ENCODE results near the gene TFEB. TPM values are rescaled to one million over a fixed set of nuclear protein-coding genes. Genes with fewer than 3 reads are reported as not detected.

The TFEB gene
- total RNA-seq, 4 donors from 2014 or later, result 19.0 to 23.3 (median 21.6) TPM

DNA sequence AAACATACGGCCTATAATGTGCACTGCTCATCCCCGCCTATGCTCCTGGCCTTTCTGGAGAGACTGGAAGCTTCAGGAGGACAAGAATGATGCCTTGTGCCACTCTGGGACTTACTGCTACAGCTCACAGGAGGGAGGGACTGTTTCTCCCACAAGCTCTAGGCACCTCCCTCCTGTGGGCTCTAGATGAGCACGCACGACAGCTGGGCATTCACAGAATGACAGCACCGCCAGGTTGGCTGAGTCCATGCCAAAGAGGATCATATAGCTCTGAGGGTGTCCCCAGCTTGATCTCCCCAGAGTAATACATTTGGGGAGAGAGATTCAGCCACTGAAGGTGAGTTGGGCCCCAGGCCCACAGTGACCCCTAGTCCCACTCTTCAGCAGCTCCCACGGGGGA is 21.9 kb upstream of the TFEB start:
- Histone ChIP-seq H3K4me1 (no peaks in the 10 kb centered on the region), H3K36me3 (no peaks in the 10 kb centered on the region), H3K27ac (no peak overlapping the region), H3K4me3 (no peak overlapping the region), H3K9me3 (no peaks in the 10 kb centered on the region), H3K27me3 (peaks cover 4% of the 10 kb centered on the region)
- WGBS, result 86% methylated on average over 6 of the region's 6 CpGs
- TF ChIP-seq EP300 (IDR thresholded peaks at IDR 0.05) (no peak), POLR2AphosphoS5 (IDR thresholded peaks at IDR 0.05) (no peak), POLR2A (IDR thresholded peaks at IDR 0.05) (no peak)
- TF ChIP-seq, protein P1, sequence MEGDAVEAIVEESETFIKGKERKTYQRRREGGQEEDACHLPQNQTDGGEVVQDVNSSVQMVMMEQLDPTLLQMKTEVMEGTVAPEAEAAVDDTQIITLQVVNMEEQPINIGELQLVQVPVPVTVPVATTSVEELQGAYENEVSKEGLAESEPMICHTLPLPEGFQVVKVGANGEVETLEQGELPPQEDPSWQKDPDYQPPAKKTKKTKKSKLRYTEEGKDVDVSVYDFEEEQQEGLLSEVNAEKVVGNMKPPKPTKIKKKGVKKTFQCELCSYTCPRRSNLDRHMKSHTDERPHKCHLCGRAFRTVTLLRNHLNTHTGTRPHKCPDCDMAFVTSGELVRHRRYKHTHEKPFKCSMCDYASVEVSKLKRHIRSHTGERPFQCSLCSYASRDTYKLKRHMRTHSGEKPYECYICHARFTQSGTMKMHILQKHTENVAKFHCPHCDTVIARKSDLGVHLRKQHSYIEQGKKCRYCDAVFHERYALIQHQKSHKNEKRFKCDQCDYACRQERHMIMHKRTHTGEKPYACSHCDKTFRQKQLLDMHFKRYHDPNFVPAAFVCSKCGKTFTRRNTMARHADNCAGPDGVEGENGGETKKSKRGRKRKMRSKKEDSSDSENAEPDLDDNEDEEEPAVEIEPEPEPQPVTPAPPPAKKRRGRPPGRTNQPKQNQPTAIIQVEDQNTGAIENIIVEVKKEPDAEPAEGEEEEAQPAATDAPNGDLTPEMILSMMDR (IDR thresholded peaks at IDR 0.05), result no peak
- DNase-seq (ENCODE audit: low spot score in 2 of 2), result no peak

- Histone ChIP-seq H3K27ac (no peak overlapping the region), H3K36me3 (no peaks in the 10 kb centered on the region), H3K9me3 (no peaks in the 10 kb centered on the region), H3K27me3 (peaks cover 4% of the 10 kb centered on the region), H3K4me3 (no peak overlapping the region), H3K4me1 (no peaks in the 10 kb centered on the region)
- TF ChIP-seq, protein P1 (IDR thresholded peaks at IDR 0.05), result no peak
- TF ChIP-seq POLR2AphosphoS5 (IDR thresholded peaks at IDR 0.05), result no peak
- no peak for TF ChIP-seq POLR2A (IDR thresholded peaks at IDR 0.05)
- TF ChIP-seq EP300 (IDR thresholded peaks at IDR 0.05), result no peak
- DNase-seq (ENCODE audit: low spot score in 2 of 2), result no peak
- WGBS, result 62% methylated on average over 9 of the region's 13 CpGs
These were observed 20.9 kb upstream of the TFEB start for GRCh38 chr6:41756354-41756753.

DNA sequence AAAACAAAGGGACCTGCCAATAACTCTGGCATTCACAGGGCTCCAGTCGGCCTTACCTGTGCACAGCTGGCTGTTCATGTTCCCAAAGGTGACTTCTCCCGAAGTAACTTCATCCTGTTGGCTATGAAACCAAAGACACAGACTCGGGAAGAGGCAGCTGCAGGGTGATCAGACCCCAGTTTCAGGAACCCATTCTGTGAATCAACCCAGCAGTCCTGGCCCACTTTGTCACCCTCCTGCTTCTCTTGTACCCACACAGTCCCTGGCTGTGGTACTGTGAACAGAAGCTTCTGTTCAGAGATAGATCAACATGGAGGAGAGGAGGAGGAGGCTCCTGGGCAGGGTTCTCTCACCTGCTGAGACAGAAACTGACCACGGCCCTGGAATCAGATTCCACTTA is 20.5 kb upstream of the TFEB start:
- Histone ChIP-seq H3K36me3 (no peaks in the 10 kb centered on the region), H3K4me3 (no peak overlapping the region), H3K9me3 (no peaks in the 10 kb centered on the region), H3K27me3 (peaks cover 4% of the 10 kb centered on the region), H3K4me1 (no peaks in the 10 kb centered on the region), H3K27ac (no peak overlapping the region)
- TF ChIP-seq POLR2A (IDR thresholded peaks at IDR 0.05) (no peak), POLR2AphosphoS5 (IDR thresholded peaks at IDR 0.05) (no peak), EP300 (IDR thresholded peaks at IDR 0.05) (no peak)
- TF ChIP-seq, protein P1 (IDR thresholded peaks at IDR 0.05), result no peak
- no peak for DNase-seq (ENCODE audit: low spot score in 2 of 2)
- WGBS, result 72% methylated on average over 4 of the region's 4 CpGs

DNA sequence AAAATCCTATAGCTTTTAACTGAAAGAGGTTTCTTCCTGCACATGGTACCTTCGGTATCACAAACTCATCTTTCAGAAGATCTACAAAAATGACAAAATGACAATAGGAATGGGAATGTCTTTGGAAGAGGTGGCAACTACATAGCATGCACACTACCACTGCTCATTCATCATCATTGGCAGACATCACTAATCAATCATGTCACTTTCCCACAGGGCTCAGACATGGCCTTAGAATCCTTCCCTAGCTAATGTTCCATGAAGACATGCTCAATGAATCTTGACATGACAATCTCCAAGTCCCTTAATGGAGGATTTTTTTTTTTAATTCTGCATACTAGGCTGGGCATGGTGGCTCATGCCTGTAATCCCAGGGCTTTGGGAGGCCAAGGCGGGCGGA is 15.0 kb upstream of the TFEB start:
- H3K4me1 ChIP-seq, result peaks cover 6% of the 10 kb centered on the region
- H3K27ac ChIP-seq, result no peak overlapping the region
- over 99% methylated on average over 3 of the region's 3 CpGs for whole genome bisulfite sequencing
- no peaks in the 10 kb centered on the region for H3K9me3 ChIP-seq
- H3K27me3 ChIP-seq, result no peaks in the 10 kb centered on the region
- H3K36me3 ChIP-seq, result no peaks in the 10 kb centered on the region
- no peak for DNase-seq (ENCODE audit: low spot score in 2 of 2)
- no peak overlapping the region for H3K4me3 ChIP-seq
- no peak for TF ChIP-seq POLR2AphosphoS5 (IDR thresholded peaks at IDR 0.05)
- no peak for TF ChIP-seq EP300 (IDR thresholded peaks at IDR 0.05)
- no peak for TF ChIP-seq POLR2A (IDR thresholded peaks at IDR 0.05)
- TF ChIP-seq, protein P1 (IDR thresholded peaks at IDR 0.05), result no peak

GRCh38 chr6:41748542-41748941 is 13.1 kb upstream of the TFEB start:
- H3K27ac ChIP-seq, result no peak overlapping the region
- TF ChIP-seq, protein P1 (IDR thresholded peaks at IDR 0.05), result no peak
- TF ChIP-seq POLR2A (IDR thresholded peaks at IDR 0.05) (no peak), POLR2AphosphoS5 (IDR thresholded peaks at IDR 0.05) (no peak), EP300 (IDR thresholded peaks at IDR 0.05) (no peak)
- no peaks in the 10 kb centered on the region for H3K36me3 ChIP-seq
- 91% methylated on average over 2 of the region's 3 CpGs for WGBS
- H3K27me3 ChIP-seq, result no peaks in the 10 kb centered on the region
- peaks cover 6% of the 10 kb centered on the region for H3K4me1 ChIP-seq
- H3K9me3 ChIP-seq, result no peaks in the 10 kb centered on the region
- no peak for DNase-seq (ENCODE audit: low spot score in 2 of 2)
- H3K4me3 ChIP-seq, result no peak overlapping the region
